ENCODE measurements around the gene GRK2. TPM values are rescaled to one million over a fixed set of nuclear protein-coding genes. Genes with fewer than 3 reads are reported as not detected.

GRK2 gene
- total RNA-seq, 1 experiment from 2014 or later = 56.3 TPM

- no peak overlapping the region for H4K8ac ChIP-seq (replicated peaks; ENCODE audit: insufficient read length, low read depth, low read length)
- no peak for DNase-seq
- no peak overlapping the region for H2BK120ac ChIP-seq (ENCODE audit: low read depth, low read length, poor library complexity, severe bottlenecking)
- H4K5ac ChIP-seq (ENCODE audit: insufficient read length, low read depth, low read length) = no peak overlapping the region
- H2BK20ac ChIP-seq (ENCODE audit: low read depth, low read length, poor library complexity, severe bottlenecking) = no peak overlapping the region
- TF ChIP-seq, protein P1, sequence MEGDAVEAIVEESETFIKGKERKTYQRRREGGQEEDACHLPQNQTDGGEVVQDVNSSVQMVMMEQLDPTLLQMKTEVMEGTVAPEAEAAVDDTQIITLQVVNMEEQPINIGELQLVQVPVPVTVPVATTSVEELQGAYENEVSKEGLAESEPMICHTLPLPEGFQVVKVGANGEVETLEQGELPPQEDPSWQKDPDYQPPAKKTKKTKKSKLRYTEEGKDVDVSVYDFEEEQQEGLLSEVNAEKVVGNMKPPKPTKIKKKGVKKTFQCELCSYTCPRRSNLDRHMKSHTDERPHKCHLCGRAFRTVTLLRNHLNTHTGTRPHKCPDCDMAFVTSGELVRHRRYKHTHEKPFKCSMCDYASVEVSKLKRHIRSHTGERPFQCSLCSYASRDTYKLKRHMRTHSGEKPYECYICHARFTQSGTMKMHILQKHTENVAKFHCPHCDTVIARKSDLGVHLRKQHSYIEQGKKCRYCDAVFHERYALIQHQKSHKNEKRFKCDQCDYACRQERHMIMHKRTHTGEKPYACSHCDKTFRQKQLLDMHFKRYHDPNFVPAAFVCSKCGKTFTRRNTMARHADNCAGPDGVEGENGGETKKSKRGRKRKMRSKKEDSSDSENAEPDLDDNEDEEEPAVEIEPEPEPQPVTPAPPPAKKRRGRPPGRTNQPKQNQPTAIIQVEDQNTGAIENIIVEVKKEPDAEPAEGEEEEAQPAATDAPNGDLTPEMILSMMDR (conservative IDR thresholded peaks at IDR 0.05) = no peak
- no peak overlapping the region for H3K14ac ChIP-seq (ENCODE audit: insufficient read depth, low read length)
- peaks cover 16% of the 10 kb centered on the region for H3K23me2 ChIP-seq (ENCODE audit: insufficient read length, low read depth, low read length, poor library complexity, severe bottlenecking)
- H3K27me3 ChIP-seq (ENCODE audit: insufficient read depth, low read length) = no peaks in the 10 kb centered on the region
- no peak overlapping the region for H2BK15ac ChIP-seq (ENCODE audit: low read depth, low read length)
- no peak overlapping the region for H3T11ph ChIP-seq (ENCODE audit: low read length)
- H3K4me3 Mint-ChIP-seq = no peak overlapping the region
- no peak overlapping the region for H3K18ac ChIP-seq (ENCODE audit: insufficient read length, low read depth, low read length)
- no peak overlapping the region for H2AK5ac ChIP-seq (ENCODE audit: insufficient read length, low read length)
- H2BK5ac ChIP-seq (ENCODE audit: insufficient read length, low read length) = no peak overlapping the region
- no peak overlapping the region for H3K4ac ChIP-seq (ENCODE audit: low read depth, low read length)
- H3K4me1 ChIP-seq (ENCODE audit: insufficient read depth, low read length) = no peaks in the 10 kb centered on the region
- no peak overlapping the region for H3K27ac ChIP-seq (ENCODE audit: insufficient read length, low read depth, low read length)
- no CpG with 5 or more reads among the region's 19 CpGs for WGBS (ENCODE audit: extremely low coverage, insufficient read length, low lambda C conversion rate)
- H4K20me1 ChIP-seq (ENCODE audit: control insufficient read depth, insufficient read depth, insufficient read length) = no peaks in the 10 kb centered on the region
- no peaks in the 10 kb centered on the region for H3K79me1 ChIP-seq (ENCODE audit: insufficient read depth, low read depth, low read length, poor library complexity, severe bottlenecking)
- no peak overlapping the region for H3K27ac Mint-ChIP-seq
- no peak overlapping the region for H3K56ac ChIP-seq (ENCODE audit: insufficient read length, low read depth, low read length)
- no peak overlapping the region for H2AFZ ChIP-seq (ENCODE audit: low read length)
- H3K9me3 Mint-ChIP-seq = no peaks in the 10 kb centered on the region
- H2BK12ac ChIP-seq (ENCODE audit: insufficient read length, low read depth, low read length) = no peak overlapping the region
- H3K9me3 ChIP-seq (ENCODE audit: control insufficient read depth, low read depth, low read length) = no peaks in the 10 kb centered on the region
- no peak overlapping the region for H3K9ac ChIP-seq (ENCODE audit: extremely low read depth, insufficient read length, low read length)
- peaks cover 0 to 23% (median 8%) of the 10 kb centered on the region in 3 experiments; a peak in 4 of 7 replicates for H3K36me3 Mint-ChIP-seq (ENCODE audit: insufficient read depth in 1 of 3, low read depth in 3 of 3)
- H3K27me3 Mint-ChIP-seq (ENCODE audit: low read depth) = peaks cover 6% of the 10 kb centered on the region
- no peak overlapping the region for H3K23ac ChIP-seq (ENCODE audit: insufficient read length, low read depth, low read length)
- H4K91ac ChIP-seq (ENCODE audit: insufficient read length, low read depth, low read length) = no peak overlapping the region
- peaks cover 11 to 15% of the 10 kb centered on the region in 2 experiments for H3K4me1 Mint-ChIP-seq
- no peaks in the 10 kb centered on the region for H3K79me2 ChIP-seq (ENCODE audit: insufficient read depth, low read length)
- no peak overlapping the region for H3K4me2 ChIP-seq (ENCODE audit: insufficient read depth, insufficient read length, low read length)
Measured at GRCh38 chr11:67306769-67307544, 40.7 kb downstream of the GRK2 start.

Data from H9 (cell line).